Breast epithelium (tissue), 3 donors: ENCODE measurements around the gene AASDH.

Source experiments
- CTCF ChIP-seq, 3 donors: fragments of 450-650 bp; IDR thresholded peaks; one replicate each; pipeline ENCODE4 v1.5.1; 2016 to 2017; ENCODE audit warnings: antibody characterized with exemption in 3 of 3, mild to moderate bottlenecking in 3 of 3, moderate library complexity in 3 of 3
- POLR2A ChIP-seq: fragments of 450-650 bp; IDR thresholded peaks from one replicate; pipeline ENCODE4 v1.6.1; 2016; ENCODE audit warnings: antibody characterized with exemption, mild to moderate bottlenecking, moderate library complexity
- POLR2AphosphoS5 ChIP-seq, 3 donors: sonication (generic); formaldehyde crosslinking; IDR thresholded peaks; one replicate each; pipeline ENCODE4 v1.6.1; 2017; ENCODE audit warnings: antibody characterized with exemption in 3 of 3

GRCh38 chr4:56409511-56410090 lies 22.3 kb upstream of the AASDH start:
- TF ChIP-seq CTCF (IDR thresholded peaks at IDR 0.05) (no peak), POLR2A (no peak), POLR2AphosphoS5 (IDR thresholded peaks at IDR 0.05) (no peak)
